GM12878 (cell line): ENCODE data around the gene KLF6. TPM values are rescaled to one million over a fixed set of nuclear protein-coding genes. Genes with fewer than 3 reads are reported as not detected.
A peak's percentile ranks its signal among the peaks of the same experiment; 100 is the strongest.

Experiments
- BCL11A ChIP-seq: IDR thresholded peaks from 2 replicates; pipeline ENCODE4 v1.6.1; 2011; ENCODE audit warnings: low read depth, low read length
- CHD2 ChIP-seq: IDR thresholded peaks from 2 replicates; pipeline ENCODE4 v1.6.1; 2011; ENCODE audit warnings: low read depth, low read length, improper control_type of control experiment, borderline replicate concordance
- GATAD2B ChIP-seq: fragments of 450-650 bp; conservative IDR thresholded peaks from 2 replicates; pipeline ENCODE4 v1.6.1; 2017; ENCODE audit warnings: low read depth, mild to moderate bottlenecking, moderate library complexity
- JUND ChIP-seq: IDR thresholded peaks from 2 replicates; pipeline ENCODE4 v1.6.1; 2012; ENCODE audit warnings: low read depth, mild to moderate bottlenecking, low read length, improper control_type of control experiment, moderate library complexity
- LARP7 ChIP-seq: fragments of 450-650 bp; IDR thresholded peaks from 2 replicates; pipeline ENCODE4 v1.6.1; 2017; ENCODE audit warnings: mild to moderate bottlenecking
- NFYB ChIP-seq: IDR thresholded peaks from 2 replicates; pipeline ENCODE4 v1.6.1; 2011; ENCODE audit warnings: low read depth, mild to moderate bottlenecking, low read length, improper control_type of control experiment, moderate library complexity; ENCODE audit not compliant: insufficient read depth
- NR2F1 ChIP-seq: fragments of 450-650 bp; conservative IDR thresholded peaks from 2 replicates; pipeline ENCODE4 v1.6.1; 2017; ENCODE audit warnings: mild to moderate bottlenecking
- PAX8 ChIP-seq: fragments of 450-650 bp; IDR thresholded peaks from 2 replicates; pipeline ENCODE4 v1.6.1; 2017; ENCODE audit warnings: mild to moderate bottlenecking, moderate library complexity
- POLR2AphosphoS5 ChIP-seq: IDR thresholded peaks from 2 replicates; pipeline ENCODE4 v1.6.1; 2011; ENCODE audit warnings: mild to moderate bottlenecking, low read length, inconsistent platforms
- RB1 ChIP-seq: fragments of 450-650 bp; formaldehyde crosslinking; IDR thresholded peaks from 2 replicates; pipeline ENCODE4 v1.6.1; 2017; ENCODE audit warnings: mild to moderate bottlenecking, borderline replicate concordance
- SIN3A ChIP-seq: IDR thresholded peaks from 2 replicates; pipeline ENCODE4 v1.6.1; 2012; ENCODE audit warnings: low read depth, low read length, improper control_type of control experiment
- SMC3 ChIP-seq: IDR thresholded peaks from 2 replicates; pipeline ENCODE4 v1.6.1; 2011; ENCODE audit warnings: low read length, improper control_type of control experiment, borderline replicate concordance
- STAT3 ChIP-seq: IDR thresholded peaks from 2 replicates; pipeline ENCODE4 v1.6.1; 2011; ENCODE audit warnings: low read depth, low read length, improper control_type of control experiment
- TCF3 ChIP-seq: IDR thresholded peaks from 2 replicates; pipeline ENCODE4 v1.6.1; 2012; ENCODE audit warnings: low read depth, mild to moderate bottlenecking, low read length, borderline replicate concordance; ENCODE audit not compliant: insufficient read depth
- ZBED1 ChIP-seq: IDR thresholded peaks from 2 replicates; pipeline ENCODE4 v1.6.1; 2016; ENCODE audit warnings: borderline replicate concordance
- ZNF207 ChIP-seq: fragments of 450-650 bp; IDR thresholded peaks from 2 replicates; pipeline ENCODE4 v1.6.1; 2014; ENCODE audit warnings: antibody characterized with exemption, mild to moderate bottlenecking, borderline replicate concordance
- ZNF622 ChIP-seq: fragments of 450-650 bp; IDR thresholded peaks from 2 replicates; pipeline ENCODE4 v1.6.1; 2017; ENCODE audit warnings: mild to moderate bottlenecking, inconsistent platforms
- polyA plus RNA-seq, 11 experiments: library from polyadenylated mRNA; depleted of rRNA in 4 of 11; unstranded in 6 of 11; stranded (reverse) in 5 of 11; fragments of >200 nt; fragmentation: Nextera tagmentation in 4 of 11; fragmentation: Illumina TruSeq in 1 of 11; extraction: Ambion mirVana in 4 of 11; extraction: Trizol in 1 of 11; gene quantifications; 1 replicate in 1 of 11; 2 replicates in 10 of 11; pipeline versions ENCODE4 v1.2.1 to v1.2.3, GENCODE V29; 2011 to 2016; ENCODE audit warnings: inconsistent platforms in 2 of 11, missing spikeins in 2 of 11, low read depth in 1 of 11
- total RNA-seq, 4 experiments: library from RNA; depleted of rRNA in 3 of 4; stranded (reverse); fragments of >200 nt in 3 of 4; fragmentation: Illumina TruSeq in 1 of 4; extraction: Trizol in 1 of 4; gene quantifications; 2 replicates each; pipeline versions ENCODE4 v1.2.1 to v1.2.3, GENCODE V29; 2013 to 2021
- TF ChIP-seq, protein P1 (sequence below): IDR thresholded peaks from 2 replicates; pipeline ENCODE4 v1.6.1; 2012; ENCODE audit warnings: low read depth, low read length, improper control_type of control experiment
- TF ChIP-seq, protein P2 (sequence below): fragments of 150-350 bp; IDR thresholded peaks from 2 replicates; pipeline ENCODE4 v1.6.1; 2016; ENCODE audit warnings: low read depth, low read length
- TF ChIP-seq, protein P3 (sequence below): fragments of 450-650 bp; formaldehyde crosslinking; IDR thresholded peaks from 2 replicates; pipeline ENCODE4 v1.5.0; 2022; ENCODE audit warnings: mild to moderate bottlenecking, missing genetic modification characterization
- TF ChIP-seq, protein P4 (sequence below): fragments of 450-650 bp; formaldehyde crosslinking; IDR thresholded peaks from 2 replicates; pipeline ENCODE4 v1.4.0; 2020; ENCODE audit warnings: mild to moderate bottlenecking, moderate library complexity

Gene KLF6
- total and polyA plus RNA-seq, 10 of the 15 experiments (the other 5 are each of a cell fraction or from before 2014, with no cell fraction given): 7.4 to 54.1 (median 23.5) TPM

DNA sequence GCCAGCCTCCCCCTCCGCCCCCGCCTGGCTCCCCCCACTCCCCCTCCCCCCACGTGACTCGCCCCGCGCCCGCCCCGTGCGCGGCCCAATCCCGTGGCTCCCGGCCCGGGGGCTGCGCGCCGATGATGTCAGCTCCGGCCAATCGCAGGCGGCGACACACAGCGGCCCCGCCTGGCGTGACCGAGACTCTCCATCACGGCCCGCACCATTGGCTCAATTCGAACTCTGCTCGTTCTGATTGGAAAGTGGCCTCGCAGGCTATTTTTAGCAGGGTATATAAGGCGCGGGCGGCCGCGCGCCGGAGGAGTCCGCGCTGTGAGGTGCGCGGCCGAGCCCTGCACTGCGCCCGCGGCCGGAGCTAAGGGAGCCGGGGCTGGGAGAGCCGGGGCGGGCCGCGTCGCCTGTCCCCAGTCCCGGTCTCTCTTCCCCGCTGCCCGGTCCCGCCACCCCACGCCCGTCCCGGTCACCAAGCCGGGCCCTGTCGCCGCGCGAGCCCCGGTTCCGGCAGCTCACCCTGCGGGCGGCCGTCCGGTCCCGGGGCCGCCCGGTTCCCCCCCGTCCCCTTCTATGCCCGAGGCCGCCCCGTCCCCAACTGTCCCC lies 342 bp upstream of the KLF6 start (continued):
- TF ChIP-seq STAT3 (no peak), ZNF622 (no peak), CHD2 (peak; percentile 86; the same call in 1 of the 2 replicates), BCL11A (peak; percentile 10; the same call in 1 of the 2 replicates), ZBED1 (no peak), JUND (peak; percentile 63; the same call in 1 of the 2 replicates), POLR2AphosphoS5 (peak; percentile 99), ZNF207 (no peak), RB1 (peak; percentile 68; the same call in 1 of the 2 replicates), TCF3 (peak; percentile 92; the same call in 1 of the 2 replicates), LARP7 (peak; percentile 92), SMC3 (no peak; the same call in 1 of the 2 replicates), GATAD2B (no peak; the same call in 1 of the 2 replicates), NFYB (peak; percentile 95), SIN3A (no peak), NR2F1 (peak; percentile 58; the same call in 1 of the 2 replicates), PAX8 (no peak)
- TF ChIP-seq, protein P1, sequence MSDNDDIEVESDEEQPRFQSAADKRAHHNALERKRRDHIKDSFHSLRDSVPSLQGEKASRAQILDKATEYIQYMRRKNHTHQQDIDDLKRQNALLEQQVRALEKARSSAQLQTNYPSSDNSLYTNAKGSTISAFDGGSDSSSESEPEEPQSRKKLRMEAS: peak; percentile 4; the same call in 1 of the 2 replicates
- TF ChIP-seq, protein P2, sequence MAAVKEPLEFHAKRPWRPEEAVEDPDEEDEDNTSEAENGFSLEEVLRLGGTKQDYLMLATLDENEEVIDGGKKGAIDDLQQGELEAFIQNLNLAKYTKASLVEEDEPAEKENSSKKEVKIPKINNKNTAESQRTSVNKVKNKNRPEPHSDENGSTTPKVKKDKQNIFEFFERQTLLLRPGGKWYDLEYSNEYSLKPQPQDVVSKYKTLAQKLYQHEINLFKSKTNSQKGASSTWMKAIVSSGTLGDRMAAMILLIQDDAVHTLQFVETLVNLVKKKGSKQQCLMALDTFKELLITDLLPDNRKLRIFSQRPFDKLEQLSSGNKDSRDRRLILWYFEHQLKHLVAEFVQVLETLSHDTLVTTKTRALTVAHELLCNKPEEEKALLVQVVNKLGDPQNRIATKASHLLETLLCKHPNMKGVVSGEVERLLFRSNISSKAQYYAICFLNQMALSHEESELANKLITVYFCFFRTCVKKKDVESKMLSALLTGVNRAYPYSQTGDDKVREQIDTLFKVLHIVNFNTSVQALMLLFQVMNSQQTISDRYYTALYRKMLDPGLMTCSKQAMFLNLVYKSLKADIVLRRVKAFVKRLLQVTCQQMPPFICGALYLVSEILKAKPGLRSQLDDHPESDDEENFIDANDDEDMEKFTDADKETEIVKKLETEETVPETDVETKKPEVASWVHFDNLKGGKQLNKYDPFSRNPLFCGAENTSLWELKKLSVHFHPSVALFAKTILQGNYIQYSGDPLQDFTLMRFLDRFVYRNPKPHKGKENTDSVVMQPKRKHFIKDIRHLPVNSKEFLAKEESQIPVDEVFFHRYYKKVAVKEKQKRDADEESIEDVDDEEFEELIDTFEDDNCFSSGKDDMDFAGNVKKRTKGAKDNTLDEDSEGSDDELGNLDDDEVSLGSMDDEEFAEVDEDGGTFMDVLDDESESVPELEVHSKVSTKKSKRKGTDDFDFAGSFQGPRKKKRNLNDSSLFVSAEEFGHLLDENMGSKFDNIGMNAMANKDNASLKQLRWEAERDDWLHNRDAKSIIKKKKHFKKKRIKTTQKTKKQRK: no peak
- TF ChIP-seq, protein P3, sequence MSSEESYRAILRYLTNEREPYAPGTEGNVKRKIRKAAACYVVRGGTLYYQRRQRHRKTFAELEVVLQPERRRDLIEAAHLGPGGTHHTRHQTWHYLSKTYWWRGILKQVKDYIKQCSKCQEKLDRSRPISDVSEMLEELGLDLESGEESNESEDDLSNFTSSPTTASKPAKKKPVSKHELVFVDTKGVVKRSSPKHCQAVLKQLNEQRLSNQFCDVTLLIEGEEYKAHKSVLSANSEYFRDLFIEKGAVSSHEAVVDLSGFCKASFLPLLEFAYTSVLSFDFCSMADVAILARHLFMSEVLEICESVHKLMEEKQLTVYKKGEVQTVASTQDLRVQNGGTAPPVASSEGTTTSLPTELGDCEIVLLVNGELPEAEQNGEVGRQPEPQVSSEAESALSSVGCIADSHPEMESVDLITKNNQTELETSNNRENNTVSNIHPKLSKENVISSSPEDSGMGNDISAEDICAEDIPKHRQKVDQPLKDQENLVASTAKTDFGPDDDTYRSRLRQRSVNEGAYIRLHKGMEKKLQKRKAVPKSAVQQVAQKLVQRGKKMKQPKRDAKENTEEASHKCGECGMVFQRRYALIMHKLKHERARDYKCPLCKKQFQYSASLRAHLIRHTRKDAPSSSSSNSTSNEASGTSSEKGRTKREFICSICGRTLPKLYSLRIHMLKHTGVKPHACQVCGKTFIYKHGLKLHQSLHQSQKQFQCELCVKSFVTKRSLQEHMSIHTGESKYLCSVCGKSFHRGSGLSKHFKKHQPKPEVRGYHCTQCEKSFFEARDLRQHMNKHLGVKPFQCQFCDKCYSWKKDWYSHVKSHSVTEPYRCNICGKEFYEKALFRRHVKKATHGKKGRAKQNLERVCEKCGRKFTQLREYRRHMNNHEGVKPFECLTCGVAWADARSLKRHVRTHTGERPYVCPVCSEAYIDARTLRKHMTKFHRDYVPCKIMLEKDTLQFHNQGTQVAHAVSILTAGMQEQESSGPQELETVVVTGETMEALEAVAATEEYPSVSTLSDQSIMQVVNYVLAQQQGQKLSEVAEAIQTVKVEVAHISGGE: no peak
- TF ChIP-seq, protein P4, sequence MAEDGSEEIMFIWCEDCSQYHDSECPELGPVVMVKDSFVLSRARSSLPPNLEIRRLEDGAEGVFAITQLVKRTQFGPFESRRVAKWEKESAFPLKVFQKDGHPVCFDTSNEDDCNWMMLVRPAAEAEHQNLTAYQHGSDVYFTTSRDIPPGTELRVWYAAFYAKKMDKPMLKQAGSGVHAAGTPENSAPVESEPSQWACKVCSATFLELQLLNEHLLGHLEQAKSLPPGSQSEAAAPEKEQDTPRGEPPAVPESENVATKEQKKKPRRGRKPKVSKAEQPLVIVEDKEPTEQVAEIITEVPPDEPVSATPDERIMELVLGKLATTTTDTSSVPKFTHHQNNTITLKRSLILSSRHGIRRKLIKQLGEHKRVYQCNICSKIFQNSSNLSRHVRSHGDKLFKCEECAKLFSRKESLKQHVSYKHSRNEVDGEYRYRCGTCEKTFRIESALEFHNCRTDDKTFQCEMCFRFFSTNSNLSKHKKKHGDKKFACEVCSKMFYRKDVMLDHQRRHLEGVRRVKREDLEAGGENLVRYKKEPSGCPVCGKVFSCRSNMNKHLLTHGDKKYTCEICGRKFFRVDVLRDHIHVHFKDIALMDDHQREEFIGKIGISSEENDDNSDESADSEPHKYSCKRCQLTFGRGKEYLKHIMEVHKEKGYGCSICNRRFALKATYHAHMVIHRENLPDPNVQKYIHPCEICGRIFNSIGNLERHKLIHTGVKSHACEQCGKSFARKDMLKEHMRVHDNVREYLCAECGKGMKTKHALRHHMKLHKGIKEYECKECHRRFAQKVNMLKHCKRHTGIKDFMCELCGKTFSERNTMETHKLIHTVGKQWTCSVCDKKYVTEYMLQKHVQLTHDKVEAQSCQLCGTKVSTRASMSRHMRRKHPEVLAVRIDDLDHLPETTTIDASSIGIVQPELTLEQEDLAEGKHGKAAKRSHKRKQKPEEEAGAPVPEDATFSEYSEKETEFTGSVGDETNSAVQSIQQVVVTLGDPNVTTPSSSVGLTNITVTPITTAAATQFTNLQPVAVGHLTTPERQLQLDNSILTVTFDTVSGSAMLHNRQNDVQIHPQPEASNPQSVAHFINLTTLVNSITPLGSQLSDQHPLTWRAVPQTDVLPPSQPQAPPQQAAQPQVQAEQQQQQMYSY (CRISPR knock-in tag): peak; percentile 27; the same call in 1 of the 2 replicates
